ENCODE measurements around the gene TOPAZ1.

The TOPAZ1 gene

DNA sequence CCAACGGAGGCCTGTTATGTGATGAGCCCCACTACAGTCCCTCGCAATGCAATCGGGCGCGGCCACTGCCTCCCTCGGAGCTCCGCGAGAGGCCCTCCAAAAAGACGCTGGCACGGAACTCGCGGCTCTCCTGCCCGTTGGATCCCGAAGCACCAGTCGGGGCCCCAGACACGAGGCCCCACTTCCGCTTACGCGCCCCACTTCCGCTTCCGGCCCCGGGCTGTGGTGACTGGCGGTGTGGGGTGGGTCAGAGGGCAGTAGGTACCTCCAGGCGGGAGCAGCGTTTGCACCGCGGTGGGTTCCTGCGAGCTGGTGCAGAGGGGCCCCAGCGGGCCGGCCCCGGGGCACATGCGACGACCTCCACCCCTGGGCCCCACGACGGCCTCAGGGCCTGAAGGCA is at the start of gene TOPAZ1:
TOPAZ1 (plus strand) TSS at position 181 of the 400 bp plus-strand sequence; CDS start at position 349, 168 bp downstream.
- DNase-seq, result no peak
- no peak within 1 kb of the TSS for H3K27ac ChIP-seq
- TF ChIP-seq, protein P1, sequence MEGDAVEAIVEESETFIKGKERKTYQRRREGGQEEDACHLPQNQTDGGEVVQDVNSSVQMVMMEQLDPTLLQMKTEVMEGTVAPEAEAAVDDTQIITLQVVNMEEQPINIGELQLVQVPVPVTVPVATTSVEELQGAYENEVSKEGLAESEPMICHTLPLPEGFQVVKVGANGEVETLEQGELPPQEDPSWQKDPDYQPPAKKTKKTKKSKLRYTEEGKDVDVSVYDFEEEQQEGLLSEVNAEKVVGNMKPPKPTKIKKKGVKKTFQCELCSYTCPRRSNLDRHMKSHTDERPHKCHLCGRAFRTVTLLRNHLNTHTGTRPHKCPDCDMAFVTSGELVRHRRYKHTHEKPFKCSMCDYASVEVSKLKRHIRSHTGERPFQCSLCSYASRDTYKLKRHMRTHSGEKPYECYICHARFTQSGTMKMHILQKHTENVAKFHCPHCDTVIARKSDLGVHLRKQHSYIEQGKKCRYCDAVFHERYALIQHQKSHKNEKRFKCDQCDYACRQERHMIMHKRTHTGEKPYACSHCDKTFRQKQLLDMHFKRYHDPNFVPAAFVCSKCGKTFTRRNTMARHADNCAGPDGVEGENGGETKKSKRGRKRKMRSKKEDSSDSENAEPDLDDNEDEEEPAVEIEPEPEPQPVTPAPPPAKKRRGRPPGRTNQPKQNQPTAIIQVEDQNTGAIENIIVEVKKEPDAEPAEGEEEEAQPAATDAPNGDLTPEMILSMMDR (IDR thresholded peaks at IDR 0.05; ENCODE audit: low read depth, low read length, missing control alignments), result no peak
- H3K4me3 ChIP-seq (ENCODE audit: low read depth, low read length), result no peak within 1 kb of the TSS
- no peaks in the 10 kb centered on the region for H3K27me3 ChIP-seq (replicated peaks)
- in situ Hi-C loops (cut with HindIII; ENCODE audit: low pct_ligation_motif_present, low sequenced_read_pairs), result no loop called here
- H3K36me3 ChIP-seq (replicated peaks), result no peaks in the 10 kb centered on the region

DNA sequence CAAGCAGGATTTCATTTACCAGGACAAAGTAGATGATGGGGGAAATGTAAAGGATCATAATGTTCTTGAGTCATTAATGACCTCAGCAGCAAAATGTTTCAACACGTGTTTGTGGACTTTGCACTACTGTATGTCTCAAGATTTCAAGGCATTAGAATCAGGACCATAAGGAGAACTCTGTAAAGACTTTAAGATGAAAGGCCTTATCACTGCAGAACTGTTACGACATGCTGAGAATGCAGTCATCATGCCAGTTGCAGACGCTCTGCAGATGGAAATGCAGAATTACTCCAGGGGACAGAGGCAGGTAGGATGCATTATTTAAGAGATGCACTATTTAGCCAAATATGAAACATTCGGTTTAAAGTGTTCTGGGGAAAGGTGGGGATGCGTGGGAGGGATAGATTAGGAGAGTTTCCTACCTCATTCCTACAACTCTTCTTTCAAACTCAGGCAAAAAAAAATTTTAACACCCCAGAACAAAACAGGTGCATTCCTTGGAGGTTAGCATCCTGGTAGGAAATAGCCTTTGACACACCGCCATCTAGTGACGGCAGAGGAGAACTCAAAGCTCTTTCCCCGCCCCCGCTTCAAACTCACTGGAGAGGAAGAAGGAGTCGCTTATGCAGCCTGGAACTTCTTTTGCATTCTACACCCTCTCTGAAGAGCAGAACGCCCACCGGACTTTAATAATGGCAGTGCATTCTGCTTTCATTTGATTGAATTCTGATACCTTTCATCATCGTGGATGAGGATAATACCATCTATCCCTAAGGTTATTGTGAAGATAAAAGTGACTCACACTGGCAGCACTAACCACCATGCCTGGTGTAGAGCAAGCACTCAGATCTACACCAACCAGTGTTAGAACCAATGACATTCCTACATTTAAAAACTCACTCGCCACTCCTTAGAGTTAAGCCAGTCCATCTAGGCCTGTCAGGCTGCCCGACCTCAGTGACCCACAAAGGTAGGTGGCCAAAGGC is 43.1 kb upstream of the TOPAZ1 start:
- TF ChIP-seq, protein P1 (IDR thresholded peaks at IDR 0.05; ENCODE audit: low read depth, low read length, missing control alignments), result peak; percentile 90
- Histone ChIP-seq H3K27me3 (replicated peaks) (no peaks in the 10 kb centered on the region), H3K36me3 (replicated peaks) (no peaks in the 10 kb centered on the region), H3K27ac (no peak overlapping the region), H3K4me3 (ENCODE audit: low read depth, low read length) (no peak overlapping the region)
- DNase-seq, result peak; percentile 63
- in situ Hi-C loops (cut with HindIII; ENCODE audit: low pct_ligation_motif_present, low sequenced_read_pairs), result no loop called here

DNA sequence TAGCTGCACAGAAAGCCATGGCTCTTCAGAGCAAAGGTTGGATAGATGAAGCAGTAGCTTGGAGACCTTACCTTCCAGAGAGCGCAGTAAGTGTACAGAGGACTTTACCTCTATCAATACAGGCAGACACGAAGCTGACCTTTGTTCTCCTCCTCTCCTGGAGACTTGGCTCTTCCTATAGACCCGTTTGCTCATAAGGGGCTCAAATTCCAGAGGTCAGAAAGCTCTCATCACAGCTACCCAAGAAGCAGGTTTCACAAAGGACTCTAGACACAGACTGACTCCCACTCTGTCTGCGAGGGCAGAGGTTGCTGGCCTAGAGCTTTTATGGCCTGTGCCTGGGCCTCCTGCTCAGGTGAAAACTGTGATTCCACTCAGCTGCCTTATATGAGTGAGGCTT is 35.4 kb upstream of the TOPAZ1 start:
- TF ChIP-seq, protein P1 (IDR thresholded peaks at IDR 0.05; ENCODE audit: low read depth, low read length, missing control alignments), result no peak
- Histone ChIP-seq H3K27ac (no peak overlapping the region), H3K27me3 (replicated peaks) (no peaks in the 10 kb centered on the region), H3K36me3 (replicated peaks) (no peaks in the 10 kb centered on the region), H3K4me3 (ENCODE audit: low read depth, low read length) (no peak overlapping the region)
- no peak for DNase-seq
- in situ Hi-C loops (cut with HindIII; ENCODE audit: low pct_ligation_motif_present, low sequenced_read_pairs), result no loop called here

DNA sequence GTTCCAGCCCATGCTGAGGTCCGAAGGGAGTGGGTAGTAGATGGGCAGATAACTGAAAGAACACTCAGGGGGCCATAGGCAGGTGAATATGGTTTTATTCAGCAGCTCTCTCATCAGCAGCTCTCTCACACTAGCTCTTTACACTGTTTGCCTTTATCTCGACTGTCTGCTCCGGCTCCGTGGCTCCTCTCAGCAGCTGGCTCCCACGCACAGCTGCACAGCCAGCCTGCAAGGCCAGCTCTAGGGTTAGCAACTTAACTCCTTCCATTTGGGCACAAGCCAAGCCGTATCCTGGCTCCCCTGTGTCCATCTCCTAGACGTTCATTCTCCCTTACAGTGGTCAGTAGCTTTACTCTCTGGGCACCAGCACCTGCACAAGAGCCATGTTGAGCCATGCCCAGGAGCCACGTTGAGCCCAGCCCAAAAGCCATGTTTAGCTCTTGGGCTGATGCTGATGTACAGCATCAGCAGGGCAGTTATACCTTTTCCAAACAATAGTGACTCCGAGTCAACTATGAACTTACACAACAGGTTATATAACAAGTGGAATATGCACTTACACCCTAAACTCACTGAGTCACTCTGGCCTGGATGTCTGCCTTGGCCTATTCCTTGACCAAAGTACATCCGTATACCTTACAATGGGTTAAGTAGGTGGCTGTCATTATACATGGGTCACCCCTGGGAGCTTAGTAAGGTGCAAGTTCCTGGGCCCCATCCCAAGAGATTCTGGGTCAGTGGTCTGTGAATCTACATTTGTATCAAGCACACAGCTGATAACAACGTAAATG is 34.6 kb upstream of the TOPAZ1 start:
- TF ChIP-seq, protein P1 (IDR thresholded peaks at IDR 0.05; ENCODE audit: low read depth, low read length, missing control alignments), result no peak
- H3K36me3 ChIP-seq (replicated peaks), result no peaks in the 10 kb centered on the region
- H3K27ac ChIP-seq, result no peak overlapping the region
- in situ Hi-C loops (cut with HindIII; ENCODE audit: low pct_ligation_motif_present, low sequenced_read_pairs), result no loop called here
- H3K27me3 ChIP-seq (replicated peaks), result no peaks in the 10 kb centered on the region
- DNase-seq, result no peak
- H3K4me3 ChIP-seq (ENCODE audit: low read depth, low read length), result no peak overlapping the region

DNA sequence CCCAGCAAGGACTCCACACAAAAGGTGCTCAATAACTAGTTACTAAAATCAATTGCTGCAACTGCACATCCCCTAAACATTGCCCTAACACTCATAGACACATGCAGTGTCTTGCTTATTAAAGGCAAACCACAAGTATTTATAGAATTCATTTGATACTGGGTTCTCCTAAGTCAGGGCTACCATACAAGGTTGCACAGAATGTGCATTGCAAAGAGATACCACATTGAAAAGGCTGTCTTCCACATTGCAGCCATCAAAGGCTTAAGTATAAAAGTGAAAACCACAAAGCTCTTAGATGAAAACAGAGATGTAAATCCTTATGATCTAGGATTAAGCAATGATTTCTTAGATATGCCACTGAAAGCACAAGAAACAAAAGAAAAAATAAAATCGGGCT is 33.6 kb upstream of the TOPAZ1 start:
- no peak for DNase-seq
- TF ChIP-seq, protein P1 (IDR thresholded peaks at IDR 0.05; ENCODE audit: low read depth, low read length, missing control alignments), result no peak
- H3K36me3 ChIP-seq (replicated peaks), result no peaks in the 10 kb centered on the region
- H3K4me3 ChIP-seq (ENCODE audit: low read depth, low read length), result no peak overlapping the region
- H3K27me3 ChIP-seq (replicated peaks), result no peaks in the 10 kb centered on the region
- H3K27ac ChIP-seq, result no peak overlapping the region
- in situ Hi-C loops (cut with HindIII; ENCODE audit: low pct_ligation_motif_present, low sequenced_read_pairs), result no loop called here
